ENCODE data around the gene STARD3NL.
"Not testable (repeated sequence)": the region's sequence is repeated elsewhere in the genome, so short reads cannot be mapped to it uniquely, and the experiment has no call there.

STARD3NL gene

DNA sequence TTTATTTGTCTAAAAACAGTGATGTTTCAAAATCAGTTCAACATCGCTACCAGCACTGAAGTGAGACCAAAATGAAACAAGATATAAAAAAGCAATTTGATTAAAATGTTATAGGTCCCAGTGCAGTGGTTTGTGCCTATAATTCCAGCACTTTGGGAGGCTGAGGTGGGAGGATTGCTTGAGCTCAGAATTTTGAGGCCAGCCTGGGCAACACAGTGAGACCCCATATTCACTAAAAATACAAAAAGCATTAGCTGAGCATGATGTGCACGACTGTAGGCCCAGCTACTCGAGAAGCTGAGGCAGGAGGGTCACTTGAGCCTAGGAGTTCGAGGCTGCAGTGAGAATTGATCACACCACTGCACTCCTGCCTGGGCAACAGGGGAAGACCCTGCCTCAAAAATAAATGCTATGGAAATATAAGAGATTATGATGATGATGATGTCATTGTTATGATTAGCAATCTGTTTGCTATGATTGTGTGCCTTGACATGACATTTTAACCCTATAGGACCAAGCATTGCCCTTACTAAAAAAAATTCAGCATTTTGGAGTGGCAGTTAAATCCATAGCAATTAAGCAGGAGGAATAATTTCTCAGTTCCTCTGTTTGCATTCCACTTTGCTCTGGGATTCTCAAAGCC is 91.8 kb downstream of the STARD3NL start:
- not testable (repeated sequence) for DNase-seq

DNA sequence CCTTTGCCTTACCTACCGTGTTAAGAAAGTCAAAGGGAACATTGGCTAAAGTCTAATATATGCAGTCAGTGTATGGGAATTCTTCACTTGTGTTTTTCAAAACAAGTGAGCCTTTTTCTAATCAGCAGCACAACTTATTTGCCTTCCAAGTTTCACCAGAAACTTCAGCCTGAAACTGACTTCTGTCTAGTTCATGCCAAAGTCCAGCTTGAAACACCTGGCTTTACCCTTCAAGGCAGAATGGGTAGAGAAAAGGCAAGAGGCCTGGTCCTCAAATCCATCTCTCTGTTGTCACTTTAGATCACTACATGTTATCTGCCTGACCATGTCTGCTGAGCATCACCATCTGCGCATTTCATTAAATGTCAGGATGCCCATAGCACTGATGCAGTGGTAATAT is 92.4 kb downstream of the STARD3NL start:
- not testable (repeated sequence) for DNase-seq

DNA sequence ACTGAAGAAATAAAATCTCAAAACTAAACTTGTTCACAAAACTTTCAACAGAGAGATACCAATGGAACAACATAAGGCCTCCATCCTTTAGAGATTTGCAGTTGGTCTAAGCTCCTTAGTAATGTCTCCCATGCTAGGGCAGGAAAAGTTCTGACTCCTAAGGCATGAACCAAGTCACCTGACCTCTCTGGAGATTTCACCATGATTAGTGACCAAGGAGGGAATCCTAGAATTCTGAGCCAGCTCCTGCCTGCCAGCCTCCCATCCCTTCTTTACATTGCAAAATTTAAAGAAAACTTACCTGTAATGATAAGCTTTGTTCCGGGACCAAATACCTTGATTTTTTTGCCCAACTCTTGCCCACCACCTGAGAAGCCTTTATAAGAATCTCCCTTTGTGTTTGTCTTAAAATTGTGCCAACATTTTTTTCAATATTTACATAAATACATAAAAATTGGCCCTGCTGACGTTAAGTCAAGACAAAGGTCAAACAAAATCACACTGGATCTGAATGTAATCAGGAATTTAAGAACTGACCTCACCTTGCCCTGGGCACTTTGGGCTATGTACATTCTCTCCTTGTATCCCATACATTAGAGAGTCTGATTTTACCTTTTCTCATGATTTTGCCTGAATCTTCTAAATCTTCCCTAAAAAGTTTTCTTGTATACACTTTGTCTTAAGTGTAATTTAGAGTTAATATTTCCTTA is 95.4 kb downstream of the STARD3NL start, which contains the start of gene TARP:
Gene TARP, minus strand, starts transcription at position 351 of the 710 bp plus-strand sequence.
- DNase-seq = no peak

DNA sequence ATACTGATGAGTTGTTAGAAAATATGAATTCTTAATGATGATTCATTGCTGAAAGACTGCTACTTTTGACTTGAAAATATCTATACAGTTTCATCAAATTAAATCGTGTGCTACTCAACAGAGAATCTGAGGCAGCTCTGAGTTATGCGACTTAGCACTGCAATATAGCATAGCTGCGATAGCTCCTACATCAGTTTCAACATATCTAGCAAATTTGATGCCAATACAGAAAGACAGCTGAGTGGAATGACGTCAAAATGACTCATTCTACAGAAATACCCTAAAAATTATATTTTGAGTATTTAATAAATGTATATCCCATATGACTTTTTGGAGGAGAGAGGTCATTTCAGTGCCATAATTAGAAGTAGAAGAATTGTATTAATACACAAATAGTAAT is 96.4 kb downstream of the STARD3NL start:
- DNase-seq = no peak

DNA sequence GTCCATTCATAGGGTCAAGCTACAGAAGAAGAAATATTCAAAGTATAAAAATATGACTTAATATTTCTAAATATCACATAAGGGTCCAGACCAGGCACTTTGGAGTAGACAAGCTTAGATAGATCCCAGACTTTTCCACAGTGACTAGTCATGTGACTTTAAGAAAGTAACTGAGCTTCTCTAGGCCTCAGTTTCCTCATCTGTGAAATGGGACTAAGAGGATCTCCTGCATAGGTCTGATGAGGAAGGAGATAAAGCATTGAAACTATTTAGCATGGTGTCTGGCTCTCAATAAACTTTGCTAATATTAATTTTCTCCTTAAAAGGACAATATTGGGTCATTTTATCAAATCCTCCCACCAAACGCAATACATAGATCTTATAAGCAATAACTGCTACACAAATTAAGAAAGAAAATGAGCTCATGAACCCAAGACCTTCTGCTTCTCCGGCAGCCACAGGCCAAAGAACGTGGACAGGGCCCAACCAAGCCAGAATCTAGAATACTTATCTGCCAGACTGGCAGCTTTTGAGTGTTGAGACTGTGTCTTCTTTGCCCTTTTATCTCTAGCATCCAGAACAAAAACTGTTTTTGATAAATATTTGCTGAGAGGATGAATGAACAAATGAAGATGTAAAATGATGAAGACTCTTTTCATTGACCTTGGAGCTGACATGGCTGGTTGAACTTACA is 97.0 kb downstream of the STARD3NL start:
- DNase-seq = no peak

DNA sequence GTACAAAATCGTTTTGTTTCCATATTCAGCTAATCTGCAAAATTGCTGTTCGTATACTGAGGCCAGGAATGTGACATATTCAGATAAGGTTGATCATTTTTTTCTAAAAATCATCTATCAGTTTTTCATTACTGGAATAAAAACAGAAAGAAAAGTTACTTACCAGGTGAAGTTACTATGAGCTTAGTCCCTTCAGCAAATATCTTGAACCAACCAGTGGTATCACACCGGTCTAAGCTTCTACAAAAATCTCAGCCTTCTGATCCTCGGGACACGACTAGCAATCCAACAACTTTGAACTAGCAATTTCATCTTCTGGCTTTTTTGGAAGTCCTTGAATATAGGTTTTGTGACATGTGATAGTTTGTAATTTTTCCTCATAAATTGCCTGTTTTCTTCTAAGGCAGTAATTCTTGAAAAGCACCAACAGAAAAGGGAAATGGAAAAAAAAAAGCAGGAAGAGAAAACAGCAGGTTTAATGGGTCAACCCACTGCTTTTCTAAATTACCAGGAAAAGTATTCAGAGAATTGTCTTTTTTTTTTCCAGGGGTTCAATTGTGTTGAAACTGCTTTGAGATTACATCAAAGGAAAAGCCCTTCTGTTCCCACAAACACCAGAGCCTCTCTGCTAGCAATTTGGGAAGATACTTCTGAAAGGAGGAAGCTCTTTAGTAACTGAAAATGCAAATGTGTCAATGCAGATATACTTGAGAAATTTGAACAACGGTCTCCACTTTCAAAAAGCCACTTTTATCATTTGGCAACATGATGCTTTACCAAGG is 98.2 kb downstream of the STARD3NL start:
- no peak for DNase-seq

DNA sequence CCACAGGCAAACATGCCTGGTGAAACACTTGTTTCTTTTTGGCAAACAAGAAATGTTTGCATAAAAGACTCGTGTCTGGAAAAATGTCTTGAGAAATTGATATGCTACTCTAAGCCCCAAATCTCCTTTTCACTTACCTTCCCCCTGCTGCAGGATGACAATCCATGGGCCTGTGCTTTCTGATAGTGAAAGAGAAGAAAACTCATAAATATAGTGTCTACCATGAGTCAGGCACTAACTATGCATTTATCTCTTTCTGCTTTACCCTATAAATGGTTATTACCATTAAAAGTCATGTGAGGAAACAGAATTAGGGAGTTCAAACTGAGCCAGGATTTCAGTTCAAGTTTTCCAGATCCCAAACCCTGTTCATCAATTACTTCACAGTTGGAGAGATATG is 102.0 kb downstream of the STARD3NL start:
- no peak for DNase-seq

All from NCI-H69 (cell line).